NCI-H748 (cell line): ENCODE results near the gene KLHL18.
"Not testable (repeated sequence)": the region's sequence is repeated elsewhere in the genome, so short reads cannot be mapped to it uniquely, and the experiment has no call there.

ENCODE experiments used
- DNase-seq: peaks from one replicate; lab custom pipeline; 2025; ENCODE audit not compliant: unreplicated experiment; lab: John Stamatoyannopoulos, UW

KLHL18 gene

GRCh38 chr3:47356201-47356600 is 73.5 kb downstream of the KLHL18 start:
- no peak for DNase-seq

GRCh38 chr3:47359323-47359722 is 76.6 kb downstream of the KLHL18 start:
- DNase-seq, result no peak

- DNase-seq, result not testable (repeated sequence)
Observed at GRCh38 chr3:47360110-47360517, 77.4 kb downstream of the KLHL18 start.

- DNase-seq, result no peak
Observed at GRCh38 chr3:47362701-47363100, 80.0 kb downstream of the KLHL18 start.

GRCh38 chr3:47365213-47366153 is 82.7 kb downstream of the KLHL18 start:
- no peak for DNase-seq

GRCh38 chr3:47366833-47367232 is 84.1 kb downstream of the KLHL18 start:
- no peak for DNase-seq

GRCh38 chr3:47367631-47368030 is 84.9 kb downstream of the KLHL18 start:
- DNase-seq, result no peak

GRCh38 chr3:47370020-47370419 is 87.3 kb downstream of the KLHL18 start:
- DNase-seq, result not testable (repeated sequence)

- no peak for DNase-seq
Observed at GRCh38 chr3:47370887-47371697, 88.3 kb downstream of the KLHL18 start.

- no peak for DNase-seq
Observed at GRCh38 chr3:47374587-47374986, 91.8 kb downstream of the KLHL18 start.

- DNase-seq, result no peak
Observed at GRCh38 chr3:47376393-47376792, 93.6 kb downstream of the KLHL18 start.

- no peak for DNase-seq
Observed at GRCh38 chr3:47377186-47377585, 94.4 kb downstream of the KLHL18 start.

- DNase-seq, result no peak
Observed at GRCh38 chr3:47378869-47379268, 96.1 kb downstream of the KLHL18 start.

GRCh38 chr3:47379411-47379899 is 96.7 kb downstream of the KLHL18 start:
- no peak for DNase-seq

- no peak for DNase-seq
Observed at GRCh38 chr3:47380026-47380600, 97.4 kb downstream of the KLHL18 start.

GRCh38 chr3:47380601-47381316 is 98.0 kb downstream of the KLHL18 start, which contains the start of gene PTPN23:
PTPN23 (plus strand) TSS chr3:47381021; CDS start chr3:47381097, 76 bp downstream.
- peak; percentile 97 for DNase-seq

- DNase-seq, result peak; percentile 82
Observed at GRCh38 chr3:47381317-47382157, 98.8 kb downstream of the KLHL18 start.

- DNase-seq, result no peak
Observed at GRCh38 chr3:47384425-47384824, 101.7 kb downstream of the KLHL18 start.

- DNase-seq, result no peak
Observed at GRCh38 chr3:47385007-47385406, 102.3 kb downstream of the KLHL18 start.

- DNase-seq, result no peak
Observed at GRCh38 chr3:47385796-47386195, 103.1 kb downstream of the KLHL18 start.
